Type B pancreatic cell (in vitro differentiated cells): Measurements from ENCODE around the gene INCENP. TPM values are rescaled to one million over a fixed set of nuclear protein-coding genes. Genes with fewer than 3 reads are reported as not detected.

Experiments
- DNase-seq: peaks from one replicate; pipeline ENCODE4 v3.0.0; 2021; ENCODE audit warnings: mixed read lengths; ENCODE audit not compliant: unreplicated experiment; ENCODE audit errors: extremely low spot score
- H3K27ac Mint-ChIP-seq: 2 replicates; pipeline ENCODE4 v1.8.0; 2021; ENCODE audit warnings: mild to moderate bottlenecking, mixed read lengths
- H3K27me3 Mint-ChIP-seq: 2 replicates; pipeline ENCODE4 v1.8.0; 2021; ENCODE audit warnings: mixed read lengths
- H3K36me3 Mint-ChIP-seq: 2 replicates; pipeline ENCODE4 v1.8.0; 2021; ENCODE audit warnings: mixed read lengths
- H3K4me1 Mint-ChIP-seq: one replicate; pipeline ENCODE4 v1.8.0; 2021; ENCODE audit warnings: mixed read lengths; ENCODE audit not compliant: unreplicated experiment
- H3K4me3 Mint-ChIP-seq: 2 replicates; pipeline ENCODE4 v1.8.0; 2021; ENCODE audit warnings: mild to moderate bottlenecking, mixed read lengths
- H3K9me3 Mint-ChIP-seq: 2 replicates; pipeline ENCODE4 v1.8.0; 2021; ENCODE audit warnings: mixed read lengths
- total RNA-seq: library from RNA; stranded (reverse); gene quantifications from 2 replicates; pipeline ENCODE4 v1.2.1, GENCODE V29; 2021; ENCODE audit warnings: low replicate concordance
- TF ChIP-seq, protein P1 (sequence below): fragments of 200-600 bp; sonication (generic); conservative IDR thresholded peaks from 2 replicates; pipeline ENCODE4 v1.5.0; 2021; ENCODE audit warnings: antibody characterized with exemption, mild to moderate bottlenecking

INCENP gene
- total RNA-seq, 1 donor from 2014 or later: 96.7 TPM

DNA sequence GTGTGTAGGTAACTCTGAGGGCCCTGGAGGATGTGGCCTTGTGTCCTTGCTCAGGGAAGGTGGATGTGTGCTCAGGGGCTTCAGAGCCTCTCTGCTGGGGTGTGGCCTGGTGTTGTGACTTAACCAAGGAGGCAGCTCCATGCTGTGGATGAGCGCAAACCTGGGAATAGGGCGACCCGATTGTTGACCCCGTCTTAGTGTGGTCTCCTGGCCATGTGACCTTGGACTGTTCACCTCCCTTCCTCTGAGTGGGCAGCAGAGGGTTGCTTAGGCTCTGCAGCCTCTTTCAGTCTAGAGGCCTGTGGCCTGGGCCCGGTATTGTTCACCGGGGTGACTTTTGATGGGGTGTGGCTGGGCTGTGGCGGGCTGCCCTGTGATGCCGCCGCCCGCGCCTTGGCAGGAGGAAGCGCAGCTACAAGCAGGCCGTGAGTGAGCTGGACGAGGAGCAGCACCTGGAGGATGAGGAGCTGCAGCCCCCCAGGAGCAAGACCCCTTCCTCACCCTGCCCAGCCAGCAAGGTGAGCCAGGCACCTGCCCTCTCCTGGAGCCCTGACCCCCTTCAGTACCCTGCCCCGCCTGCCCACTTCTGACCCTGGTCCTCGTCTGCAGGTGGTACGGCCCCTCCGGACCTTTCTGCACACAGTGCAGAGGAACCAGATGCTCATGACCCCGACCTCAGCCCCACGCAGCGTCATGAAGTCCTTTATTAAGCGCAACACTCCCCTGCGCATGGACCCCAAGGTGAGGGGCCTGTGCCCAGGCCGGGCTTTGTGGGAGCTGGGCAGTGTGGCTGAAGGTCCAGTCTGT is 16.7 kb downstream of the INCENP start:
- H3K9me3 Mint-ChIP-seq: no peaks in the 10 kb centered on the region
- no peaks in the 10 kb centered on the region for H3K27me3 Mint-ChIP-seq
- TF ChIP-seq, protein P1, sequence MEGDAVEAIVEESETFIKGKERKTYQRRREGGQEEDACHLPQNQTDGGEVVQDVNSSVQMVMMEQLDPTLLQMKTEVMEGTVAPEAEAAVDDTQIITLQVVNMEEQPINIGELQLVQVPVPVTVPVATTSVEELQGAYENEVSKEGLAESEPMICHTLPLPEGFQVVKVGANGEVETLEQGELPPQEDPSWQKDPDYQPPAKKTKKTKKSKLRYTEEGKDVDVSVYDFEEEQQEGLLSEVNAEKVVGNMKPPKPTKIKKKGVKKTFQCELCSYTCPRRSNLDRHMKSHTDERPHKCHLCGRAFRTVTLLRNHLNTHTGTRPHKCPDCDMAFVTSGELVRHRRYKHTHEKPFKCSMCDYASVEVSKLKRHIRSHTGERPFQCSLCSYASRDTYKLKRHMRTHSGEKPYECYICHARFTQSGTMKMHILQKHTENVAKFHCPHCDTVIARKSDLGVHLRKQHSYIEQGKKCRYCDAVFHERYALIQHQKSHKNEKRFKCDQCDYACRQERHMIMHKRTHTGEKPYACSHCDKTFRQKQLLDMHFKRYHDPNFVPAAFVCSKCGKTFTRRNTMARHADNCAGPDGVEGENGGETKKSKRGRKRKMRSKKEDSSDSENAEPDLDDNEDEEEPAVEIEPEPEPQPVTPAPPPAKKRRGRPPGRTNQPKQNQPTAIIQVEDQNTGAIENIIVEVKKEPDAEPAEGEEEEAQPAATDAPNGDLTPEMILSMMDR: no peak
- no peaks in the 10 kb centered on the region for H3K36me3 Mint-ChIP-seq
- no peak overlapping the region for H3K4me3 Mint-ChIP-seq
- no peaks in the 10 kb centered on the region for H3K4me1 Mint-ChIP-seq
- no peak overlapping the region for H3K27ac Mint-ChIP-seq
- peak; percentile 63 for DNase-seq

DNA sequence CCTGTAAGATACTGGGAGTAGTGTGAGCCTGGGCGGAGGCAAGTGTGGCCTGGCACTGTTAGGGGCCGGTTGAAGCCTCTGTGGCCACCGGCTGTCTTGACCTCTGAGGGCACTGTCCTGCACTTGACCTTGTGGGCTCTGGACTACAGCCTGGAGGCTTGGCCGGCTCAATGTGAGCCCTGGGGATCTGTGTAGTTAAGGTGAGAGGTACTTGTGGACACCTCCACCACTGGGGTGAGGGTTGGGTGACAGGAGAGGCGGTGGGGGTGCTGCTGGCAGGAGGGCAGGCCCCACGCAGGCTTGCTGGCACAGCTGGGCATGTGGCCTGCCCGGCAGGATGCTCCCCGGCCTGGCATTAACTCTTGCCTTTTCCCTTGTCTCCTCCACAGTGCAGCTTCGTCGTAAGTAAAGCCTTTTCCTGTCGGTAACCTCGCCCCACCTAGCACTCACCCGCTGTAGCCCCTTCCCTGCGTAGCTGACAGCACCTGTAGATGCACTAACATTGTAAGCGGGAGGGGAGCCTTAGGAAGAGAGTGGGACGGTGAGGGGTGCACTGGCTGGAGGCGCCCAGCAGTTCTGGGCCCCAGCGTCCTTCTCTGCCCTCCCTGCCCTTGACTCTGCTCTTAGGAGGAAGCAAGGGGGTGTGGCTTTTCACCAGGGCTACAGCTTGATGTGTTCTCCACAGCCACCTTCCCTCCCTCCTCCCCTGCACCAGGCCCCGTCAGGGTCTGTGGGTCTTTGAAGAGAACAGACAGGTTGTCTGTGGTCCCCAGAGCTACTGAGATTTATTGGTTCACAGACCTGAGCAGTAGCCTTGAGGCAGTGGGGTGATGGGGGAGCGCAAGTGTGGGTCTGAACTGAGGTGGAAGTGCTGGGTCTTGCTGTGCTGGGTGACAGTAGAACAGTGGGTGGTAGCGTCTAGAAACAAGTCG is 17.6 kb downstream of the INCENP start:
- TF ChIP-seq, protein P1: no peak
- peaks cover 2% of the 10 kb centered on the region for H3K36me3 Mint-ChIP-seq
- peak; percentile 63 for DNase-seq

DNA sequence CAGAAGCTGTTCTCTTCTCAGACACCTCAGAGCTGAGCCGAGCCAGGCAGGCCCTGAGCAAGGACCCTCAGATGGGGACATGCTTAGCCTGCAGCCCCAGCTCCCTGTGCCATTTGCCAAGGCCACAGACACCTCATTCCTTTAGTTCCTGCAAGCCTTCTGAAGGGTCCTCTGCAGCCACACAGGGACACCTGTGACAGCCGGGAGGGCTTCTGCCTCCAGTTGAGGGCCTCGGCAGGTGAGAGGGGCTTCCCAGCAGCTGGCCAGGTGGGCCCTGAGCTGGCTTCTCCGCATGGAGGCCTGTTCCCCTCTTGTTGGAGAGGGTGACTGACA is 18.2 kb downstream of the INCENP start:
- peaks cover 3% of the 10 kb centered on the region for H3K36me3 Mint-ChIP-seq
- no peak overlapping the region for H3K27ac Mint-ChIP-seq
- H3K27me3 Mint-ChIP-seq: no peaks in the 10 kb centered on the region
- TF ChIP-seq, protein P1: no peak
- no peaks in the 10 kb centered on the region for H3K9me3 Mint-ChIP-seq
- H3K4me1 Mint-ChIP-seq: no peaks in the 10 kb centered on the region
- no peak overlapping the region for H3K4me3 Mint-ChIP-seq
- peak; percentile 59 for DNase-seq

More for the DNA sequence above, 17.6 kb downstream of the INCENP start:
- Mint-ChIP-seq H3K27ac (no peak overlapping the region), H3K4me1 (no peaks in the 10 kb centered on the region), H3K27me3 (no peaks in the 10 kb centered on the region), H3K9me3 (no peaks in the 10 kb centered on the region), H3K4me3 (no peak overlapping the region)

DNA sequence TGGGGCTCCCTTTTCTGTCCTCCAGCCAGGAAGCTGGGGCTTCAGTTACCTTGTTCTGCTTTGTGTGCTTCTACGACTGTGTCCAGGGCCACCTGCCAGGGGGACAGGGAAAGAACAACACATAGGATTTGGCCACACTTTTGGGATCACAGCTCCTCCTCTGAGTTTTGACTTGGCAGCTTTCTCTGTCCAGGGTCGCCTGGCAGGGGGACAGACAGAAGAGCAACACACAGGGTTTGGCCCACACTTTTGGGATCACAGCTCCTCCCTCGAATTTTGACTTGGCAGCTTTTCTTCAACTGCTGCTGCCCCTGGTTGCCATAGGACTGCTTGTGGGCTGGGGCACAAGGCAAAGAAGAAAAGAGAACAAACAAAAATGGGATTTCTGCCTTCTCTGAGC is 19.1 kb downstream of the INCENP start:
- no peak overlapping the region for H3K27ac Mint-ChIP-seq
- TF ChIP-seq, protein P1: no peak
- H3K9me3 Mint-ChIP-seq: no peaks in the 10 kb centered on the region
- H3K27me3 Mint-ChIP-seq: no peaks in the 10 kb centered on the region
- no peaks in the 10 kb centered on the region for H3K4me1 Mint-ChIP-seq
- peak; percentile 67 for DNase-seq
- H3K36me3 Mint-ChIP-seq: peaks cover 3% of the 10 kb centered on the region
- no peak overlapping the region for H3K4me3 Mint-ChIP-seq

DNA sequence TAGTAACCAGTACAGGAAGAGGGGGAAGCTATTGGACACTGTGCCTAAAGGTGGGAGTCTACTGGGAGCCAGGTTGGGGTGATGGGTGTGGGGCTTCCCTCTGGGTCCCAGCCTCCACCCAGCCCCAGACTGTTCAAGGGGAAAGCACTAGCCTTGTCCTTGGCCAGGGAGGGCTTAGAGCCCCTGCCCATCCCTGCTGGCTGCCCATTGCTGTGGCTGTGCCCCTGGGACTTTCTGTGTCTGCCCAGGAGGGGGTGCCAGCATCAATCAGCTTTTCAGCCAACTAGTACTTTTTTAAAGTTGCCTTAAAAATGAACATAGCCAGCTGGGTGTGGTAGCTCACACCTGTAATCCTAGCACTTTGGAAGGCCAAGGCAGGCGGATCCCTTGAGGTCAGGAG is 19.9 kb downstream of the INCENP start:
- H3K9me3 Mint-ChIP-seq: no peaks in the 10 kb centered on the region
- peak; percentile 59 for DNase-seq
- no peaks in the 10 kb centered on the region for H3K27me3 Mint-ChIP-seq
- no peak overlapping the region for H3K4me3 Mint-ChIP-seq
- TF ChIP-seq, protein P1: no peak
- H3K36me3 Mint-ChIP-seq: peaks cover 3% of the 10 kb centered on the region
- no peaks in the 10 kb centered on the region for H3K4me1 Mint-ChIP-seq
- no peak overlapping the region for H3K27ac Mint-ChIP-seq
